GM19351 (cell line): ENCODE measurements around the gene NDUFAF7.
"Not testable (repeated sequence)": the region's sequence is repeated elsewhere in the genome, so short reads cannot be mapped to it uniquely, and the experiment has no call there.

Source experiments
- ATAC-seq: cut with Tn5 transposase; IDR thresholded peaks from one replicate; pipeline ENCODE4 v1.9.1; 2021; ENCODE audit warnings: mild to moderate bottlenecking, moderate library complexity; ENCODE audit not compliant: unreplicated experiment

The NDUFAF7 gene

DNA sequence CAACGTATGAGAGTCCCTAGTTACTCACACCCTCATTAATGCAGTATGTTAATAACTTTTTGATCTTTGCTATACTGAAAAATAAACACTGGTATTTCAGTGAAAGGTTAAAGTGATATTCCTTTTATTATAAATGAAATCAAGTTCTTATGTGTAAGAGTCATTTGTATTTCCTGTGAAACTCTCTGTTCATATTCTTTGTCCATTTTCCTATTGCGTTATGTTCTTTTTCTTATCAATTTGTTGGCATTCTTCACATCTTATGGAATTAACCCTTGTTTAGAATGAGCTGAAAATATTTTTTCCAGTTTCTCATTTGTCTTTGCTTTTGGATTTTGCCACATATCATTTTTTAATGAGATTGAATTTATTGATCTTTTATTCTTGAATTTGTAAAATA is 44.8 kb downstream of the NDUFAF7 start:
- ATAC-seq, result no peak

- no peak for ATAC-seq
Observed at GRCh38 chr2:37281916-37282315, 50.5 kb downstream of the NDUFAF7 start.

- no peak for ATAC-seq
Observed at GRCh38 chr2:37282746-37283145, 51.3 kb downstream of the NDUFAF7 start.

DNA sequence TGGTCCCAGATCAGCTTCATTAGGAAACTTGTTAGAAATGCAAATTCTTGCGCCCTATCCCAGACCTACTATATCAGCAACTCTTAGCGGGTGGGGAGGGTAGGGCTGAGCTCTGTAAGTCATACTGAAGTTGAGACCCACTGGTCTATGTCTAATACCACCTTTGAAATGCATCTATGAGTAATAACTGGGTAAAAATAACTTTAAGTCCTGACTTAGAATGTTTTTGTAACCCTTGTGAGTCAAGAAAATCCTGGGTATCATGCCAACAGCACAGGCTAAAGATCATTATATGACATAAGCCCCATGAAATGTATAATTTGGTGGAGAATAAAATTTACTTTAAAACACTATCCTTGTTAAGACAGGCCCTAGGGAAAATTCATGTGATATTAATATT is 51.7 kb downstream of the NDUFAF7 start:
- ATAC-seq, result no peak

DNA sequence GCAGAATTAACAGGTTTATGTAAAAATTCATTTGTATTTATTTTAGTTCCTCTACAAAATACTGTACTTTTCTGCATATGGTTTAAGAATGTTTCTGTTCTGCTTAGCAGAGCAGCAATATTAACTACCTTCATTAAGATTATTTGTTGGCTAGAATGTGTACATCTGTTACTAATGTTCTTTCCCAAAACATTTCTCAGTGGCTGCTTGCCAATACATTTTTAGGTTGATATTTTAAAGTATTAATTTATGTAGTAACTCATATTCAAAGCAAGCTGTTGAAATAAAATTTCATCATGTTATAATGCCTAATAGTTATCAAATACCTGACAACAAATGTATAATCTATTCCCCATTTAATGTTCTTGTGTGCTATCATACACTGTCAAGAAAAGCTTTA is 52.9 kb downstream of the NDUFAF7 start:
- no peak for ATAC-seq

DNA sequence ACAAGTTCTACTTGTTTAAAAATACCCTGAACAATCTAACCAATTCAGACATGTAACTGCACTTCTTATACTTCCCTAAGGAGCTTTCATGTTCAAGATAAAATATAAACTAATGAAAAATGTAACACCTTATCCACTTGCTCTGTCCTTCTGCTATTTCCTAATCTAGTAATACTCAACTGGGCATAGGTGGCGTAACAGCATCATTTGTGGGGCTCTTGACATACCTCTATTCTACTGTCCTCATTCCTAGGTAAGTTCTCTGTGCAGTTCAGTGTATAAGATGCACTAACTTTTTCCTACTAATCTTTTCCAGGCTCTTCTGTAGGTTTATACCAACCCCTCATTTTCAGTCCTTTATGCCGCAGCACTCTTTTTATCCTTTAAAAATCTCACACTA is 56.5 kb downstream of the NDUFAF7 start:
- no peak for ATAC-seq

GRCh38 chr2:37291680-37292079 is 60.2 kb downstream of the NDUFAF7 start:
- ATAC-seq, result no peak

GRCh38 chr2:37294858-37295257 is 63.4 kb downstream of the NDUFAF7 start:
- ATAC-seq, result not testable (repeated sequence)

DNA sequence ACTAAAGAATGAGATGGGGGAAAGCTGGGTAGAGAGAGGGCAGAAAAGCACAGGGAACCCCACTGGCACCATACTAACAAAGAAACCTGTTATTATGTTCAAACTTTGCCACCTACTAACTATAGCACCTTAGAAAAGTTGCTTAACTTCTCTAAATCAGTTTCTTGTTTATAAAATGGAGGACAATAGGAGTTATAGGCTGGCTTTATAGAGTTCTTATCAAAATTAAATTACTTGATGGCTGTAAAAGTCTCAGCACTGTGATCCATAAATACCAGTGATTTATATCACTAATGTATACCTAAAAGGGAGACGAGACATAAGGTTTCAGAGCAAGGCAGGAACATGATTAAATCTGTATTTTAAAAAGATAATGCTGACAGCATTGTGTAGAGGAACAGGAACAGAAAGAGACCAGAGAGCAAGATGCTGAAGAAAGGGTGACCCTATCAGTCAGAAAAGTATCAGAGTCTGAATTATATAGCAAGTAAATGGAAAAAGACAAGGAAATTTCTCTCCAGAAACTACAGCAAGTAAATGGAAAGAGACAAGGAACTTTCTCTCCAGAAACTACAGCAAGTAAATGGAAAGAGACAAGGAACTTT is 64.1 kb downstream of the NDUFAF7 start:
- ATAC-seq, result no peak

- no peak for ATAC-seq
Observed at GRCh38 chr2:37297632-37298031, 66.2 kb downstream of the NDUFAF7 start.
